Panc1 (cell line): ENCODE measurements around the gene PRPF40A. TPM values are rescaled to one million over a fixed set of nuclear protein-coding genes. Genes with fewer than 3 reads are reported as not detected.

Experiments
- ATAC-seq: fragments of 200-7000 bp; cut with Tn5 transposase; 2 replicates; pipeline ENCODE4 v1.9.1; 2020; ENCODE audit warnings: mild to moderate bottlenecking, moderate library complexity
- BruUV-seq: library from RNA; stranded (reverse); fragments of 400-500 nt; replicated peaks from 2 replicates; lab custom pipeline; 2021; lab: Mats Ljungman, UMichigan
- CTCF ChIA-PET: fragments of 300-600 bp; sonication (Branson Sonifier 250); formaldehyde crosslinking; loops from one replicate; lab custom pipeline; 2022; ENCODE audit warnings: antibody characterized with exemption; lab: Charles Lee
- POLR2A ChIA-PET: fragments of 300-600 bp; sonication (Branson Sonifier 250); formaldehyde crosslinking; loops from one replicate; lab custom pipeline; 2022; ENCODE audit warnings: antibody characterized with exemption; lab: Charles Lee
- DNase-seq: peaks from one replicate; pipeline ENCODE4 v3.0.0-alpha.2; 2010; ENCODE audit warnings: low read depth, low spot score
- H3K27ac ChIP-seq: 2 replicates; pipeline ENCODE4 v1.5.1; 2011; ENCODE audit warnings: mild to moderate bottlenecking, low read length, inconsistent platforms
- H3K27me3 ChIP-seq: fragments of 200-500 bp; sonication (Bioruptor generic); 2 replicates; pipeline ENCODE4 v1.6.0; 2014; ENCODE audit warnings: low read length, inconsistent platforms; ENCODE audit not compliant: control insufficient read depth, insufficient read depth
- H3K36me3 ChIP-seq: fragments of 200-500 bp; sonication (Bioruptor generic); 2 replicates; pipeline ENCODE4 v1.5.1; 2014; ENCODE audit warnings: inconsistent platforms, mild to moderate bottlenecking, low read length, moderate library complexity; ENCODE audit not compliant: control insufficient read depth, insufficient read depth
- H3K4me1 ChIP-seq: 2 replicates; pipeline ENCODE4 v1.5.1; 2011; ENCODE audit warnings: inconsistent platforms, mild to moderate bottlenecking, low read length, moderate library complexity; ENCODE audit not compliant: control insufficient read depth, insufficient read depth
- H3K4me3 ChIP-seq, 2 experiments: 2 replicates each; pipeline ENCODE4 v1.5.1; 2011 to 2012; ENCODE audit warnings: low read depth in 2 of 2, low read length in 2 of 2, mild to moderate bottlenecking in 2 of 2, inconsistent platforms in 1 of 2, moderate library complexity in 1 of 2
- H3K9me3 ChIP-seq: fragments of 200-500 bp; sonication (Bioruptor generic); 2 replicates; pipeline ENCODE4 v1.5.1; 2014; ENCODE audit warnings: low read depth, mild to moderate bottlenecking, inconsistent platforms, low read length, moderate library complexity; ENCODE audit not compliant: control insufficient read depth, insufficient read depth
- POLR2AphosphoS5 ChIP-seq: IDR thresholded peaks from 2 replicates; pipeline ENCODE4 v1.6.1; 2012; ENCODE audit warnings: mild to moderate bottlenecking, low read depth, low read length, moderate library complexity
- SIN3A ChIP-seq: IDR thresholded peaks from 2 replicates; pipeline ENCODE4 v1.6.1; 2012; ENCODE audit warnings: low read depth, mild to moderate bottlenecking, low read length, moderate library complexity, borderline replicate concordance; ENCODE audit not compliant: insufficient read depth
- TCF7L2 ChIP-seq: IDR thresholded peaks from 2 replicates; pipeline ENCODE4 v1.6.1; 2011; ENCODE audit warnings: mild to moderate bottlenecking, low read depth, low read length, inconsistent platforms
- in situ Hi-C: cut with HindIII; loops from 2 replicates; pipeline ENCODE4 v1.10.0; 2016; ENCODE audit warnings: low sequenced_read_pairs, low pct_unique_long_range_greater_than_20kb
- intact Hi-C: fragments of 100-400 bp; cut with micrococcal nuclease; formaldehyde crosslinking; loops from one replicate; pipeline ENCODE4 v1.10.0; 2022; ENCODE audit not compliant: unreplicated experiment
- total RNA-seq: library from RNA; stranded (reverse); gene quantifications from one replicate; pipeline ENCODE4 v1.2.1, GENCODE V29; 2021; ENCODE audit not compliant: unreplicated experiment
- TF ChIP-seq, protein P1 (sequence below): fragments of 450-650 bp; IDR thresholded peaks from 2 replicates; pipeline ENCODE4 v1.5.1; 2017; ENCODE audit warnings: mild to moderate bottlenecking
- TF ChIP-seq, protein P2 (sequence below), 2 experiments: IDR thresholded peaks; 2 replicates each; pipeline ENCODE4 v1.6.1; 2011 to 2012; ENCODE audit warnings: low read depth in 2 of 2, control low read depth in 1 of 2, low read length in 1 of 2, mild to moderate bottlenecking in 1 of 2, moderate library complexity in 1 of 2; ENCODE audit not compliant: insufficient read depth in 1 of 2

The PRPF40A gene
- total RNA-seq, 1 experiment from 2014 or later, result 142 TPM

DNA sequence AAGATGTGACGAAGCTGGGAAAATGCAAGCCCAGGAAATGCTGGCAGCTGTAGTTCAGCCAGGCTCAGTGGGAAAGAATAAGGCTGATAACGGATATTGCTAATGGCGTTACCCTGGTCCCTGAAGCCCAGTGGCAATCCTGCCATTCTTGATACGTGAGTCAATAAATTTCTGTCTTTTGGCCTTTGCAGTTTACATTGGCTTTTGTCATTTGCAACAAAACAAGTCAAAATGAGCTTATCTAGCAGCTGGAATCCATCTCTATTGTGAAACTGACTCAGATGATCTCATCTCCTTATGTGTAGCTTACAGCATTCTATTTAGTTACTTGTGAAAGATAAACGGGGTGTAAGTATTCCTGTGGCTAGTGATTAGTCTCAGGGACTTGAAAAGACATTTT is 44.9 kb upstream of the PRPF40A start:
- no peak for DNase-seq
- in situ Hi-C loops, result no loop called here
- ChIA-PET POLR2A (no interaction called here), CTCF (no interaction called here)
- Histone ChIP-seq H3K9me3 (no peaks in the 10 kb centered on the region), H3K36me3 (peaks cover 11% of the 10 kb centered on the region; the same call in 1 of the 2 replicates), H3K4me1 (no peaks in the 10 kb centered on the region), H3K27me3 (no peaks in the 10 kb centered on the region), H3K4me3 (no peak overlapping the region), H3K27ac (no peak overlapping the region)
- no TSS peak for BruUV-seq
- intact Hi-C loops, result no loop called here
- ATAC-seq, result no peak
- no peak for TF ChIP-seq TCF7L2
- TF ChIP-seq, protein P1, sequence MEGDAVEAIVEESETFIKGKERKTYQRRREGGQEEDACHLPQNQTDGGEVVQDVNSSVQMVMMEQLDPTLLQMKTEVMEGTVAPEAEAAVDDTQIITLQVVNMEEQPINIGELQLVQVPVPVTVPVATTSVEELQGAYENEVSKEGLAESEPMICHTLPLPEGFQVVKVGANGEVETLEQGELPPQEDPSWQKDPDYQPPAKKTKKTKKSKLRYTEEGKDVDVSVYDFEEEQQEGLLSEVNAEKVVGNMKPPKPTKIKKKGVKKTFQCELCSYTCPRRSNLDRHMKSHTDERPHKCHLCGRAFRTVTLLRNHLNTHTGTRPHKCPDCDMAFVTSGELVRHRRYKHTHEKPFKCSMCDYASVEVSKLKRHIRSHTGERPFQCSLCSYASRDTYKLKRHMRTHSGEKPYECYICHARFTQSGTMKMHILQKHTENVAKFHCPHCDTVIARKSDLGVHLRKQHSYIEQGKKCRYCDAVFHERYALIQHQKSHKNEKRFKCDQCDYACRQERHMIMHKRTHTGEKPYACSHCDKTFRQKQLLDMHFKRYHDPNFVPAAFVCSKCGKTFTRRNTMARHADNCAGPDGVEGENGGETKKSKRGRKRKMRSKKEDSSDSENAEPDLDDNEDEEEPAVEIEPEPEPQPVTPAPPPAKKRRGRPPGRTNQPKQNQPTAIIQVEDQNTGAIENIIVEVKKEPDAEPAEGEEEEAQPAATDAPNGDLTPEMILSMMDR, result no peak
- TF ChIP-seq, protein P2, sequence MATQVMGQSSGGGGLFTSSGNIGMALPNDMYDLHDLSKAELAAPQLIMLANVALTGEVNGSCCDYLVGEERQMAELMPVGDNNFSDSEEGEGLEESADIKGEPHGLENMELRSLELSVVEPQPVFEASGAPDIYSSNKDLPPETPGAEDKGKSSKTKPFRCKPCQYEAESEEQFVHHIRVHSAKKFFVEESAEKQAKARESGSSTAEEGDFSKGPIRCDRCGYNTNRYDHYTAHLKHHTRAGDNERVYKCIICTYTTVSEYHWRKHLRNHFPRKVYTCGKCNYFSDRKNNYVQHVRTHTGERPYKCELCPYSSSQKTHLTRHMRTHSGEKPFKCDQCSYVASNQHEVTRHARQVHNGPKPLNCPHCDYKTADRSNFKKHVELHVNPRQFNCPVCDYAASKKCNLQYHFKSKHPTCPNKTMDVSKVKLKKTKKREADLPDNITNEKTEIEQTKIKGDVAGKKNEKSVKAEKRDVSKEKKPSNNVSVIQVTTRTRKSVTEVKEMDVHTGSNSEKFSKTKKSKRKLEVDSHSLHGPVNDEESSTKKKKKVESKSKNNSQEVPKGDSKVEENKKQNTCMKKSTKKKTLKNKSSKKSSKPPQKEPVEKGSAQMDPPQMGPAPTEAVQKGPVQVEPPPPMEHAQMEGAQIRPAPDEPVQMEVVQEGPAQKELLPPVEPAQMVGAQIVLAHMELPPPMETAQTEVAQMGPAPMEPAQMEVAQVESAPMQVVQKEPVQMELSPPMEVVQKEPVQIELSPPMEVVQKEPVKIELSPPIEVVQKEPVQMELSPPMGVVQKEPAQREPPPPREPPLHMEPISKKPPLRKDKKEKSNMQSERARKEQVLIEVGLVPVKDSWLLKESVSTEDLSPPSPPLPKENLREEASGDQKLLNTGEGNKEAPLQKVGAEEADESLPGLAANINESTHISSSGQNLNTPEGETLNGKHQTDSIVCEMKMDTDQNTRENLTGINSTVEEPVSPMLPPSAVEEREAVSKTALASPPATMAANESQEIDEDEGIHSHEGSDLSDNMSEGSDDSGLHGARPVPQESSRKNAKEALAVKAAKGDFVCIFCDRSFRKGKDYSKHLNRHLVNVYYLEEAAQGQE (IDR thresholded peaks at IDR 0.05; ENCODE audit: insufficient read depth in 1 of 2, low read depth in 2 of 2, low read length in 1 of 2), result no peak
- TF ChIP-seq SIN3A, result no peak
- no peak for TF ChIP-seq POLR2AphosphoS5

DNA sequence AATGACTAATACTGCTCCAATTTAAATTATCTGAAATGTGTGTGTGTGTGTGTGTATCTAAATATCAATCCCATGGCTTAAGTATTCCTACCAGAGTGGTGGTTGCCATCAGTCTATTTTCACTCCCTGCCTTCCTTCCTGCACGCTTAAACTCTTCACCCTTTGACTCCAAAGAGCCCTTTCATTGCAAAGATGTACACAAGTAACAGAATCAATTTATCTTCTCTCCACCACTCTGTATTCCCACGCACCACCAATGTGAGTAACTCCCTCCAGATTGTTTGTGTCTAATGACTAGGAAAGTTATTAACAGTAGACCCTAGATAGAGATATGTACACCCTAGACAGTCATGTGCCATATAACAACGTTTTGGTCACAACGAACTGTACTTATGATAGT is 44.0 kb upstream of the PRPF40A start:
- intact Hi-C loops, result no loop called here
- ATAC-seq, result no peak

More for the DNA sequence above, 44.0 kb upstream of the PRPF40A start:
- Histone ChIP-seq H3K27me3 (no peaks in the 10 kb centered on the region), H3K27ac (no peak overlapping the region), H3K4me1 (no peaks in the 10 kb centered on the region), H3K9me3 (no peaks in the 10 kb centered on the region), H3K4me3 (no peak overlapping the region), H3K36me3 (peaks cover 16% of the 10 kb centered on the region; the same call in 1 of the 2 replicates)
- ChIA-PET POLR2A (no interaction called here), CTCF (no interaction called here)
- DNase-seq, result no peak
- in situ Hi-C loops, result no loop called here
- no TSS peak for BruUV-seq
- TF ChIP-seq TCF7L2 (no peak), SIN3A (no peak), POLR2AphosphoS5 (no peak)
- TF ChIP-seq, protein P1, result no peak
- TF ChIP-seq, protein P2 (IDR thresholded peaks at IDR 0.05; ENCODE audit: insufficient read depth in 1 of 2, low read depth in 2 of 2, low read length in 1 of 2), result no peak
